Lung (tissue), 12 donors: ENCODE measurements around the gene SLC6A9. TPM values are rescaled to one million over a fixed set of nuclear protein-coding genes. Genes with fewer than 3 reads are reported as not detected.

Experiments
- ATAC-seq: fragments of 200-7000 bp; cut with Tn5 transposase; one replicate; pipeline ENCODE4 v1.9.1; 2020; ENCODE audit warnings: moderate number of reproducible peaks; ENCODE audit not compliant: insufficient read depth, low FRiP score
- DNase-seq, 3 donors: peaks; one replicate each; pipeline ENCODE4 v3.0.0-alpha.2; 2013 to 2017
- H3K27ac ChIP-seq, 2 donors: one replicate each; pipeline ENCODE4 v1.5.1; 2013; ENCODE audit warnings: mild to moderate bottlenecking in 2 of 2, moderate library complexity in 2 of 2, control low read depth in 1 of 2, inconsistent platforms in 1 of 2, low read depth in 1 of 2, low read length in 1 of 2
- H3K27me3 ChIP-seq, 3 donors: one replicate each; pipeline ENCODE4 v1.5.1; 2013; ENCODE audit warnings: low read length in 2 of 3; ENCODE audit not compliant: control insufficient read depth in 3 of 3, insufficient read depth in 3 of 3
- H3K36me3 ChIP-seq, 4 donors: one replicate each; pipeline ENCODE4 v1.5.1; 2013; ENCODE audit warnings: low read length in 4 of 4, mild to moderate bottlenecking in 1 of 4, moderate library complexity in 1 of 4; ENCODE audit not compliant: control insufficient read depth in 4 of 4, insufficient read depth in 4 of 4
- H3K4me1 ChIP-seq, 5 donors: one replicate each; pipeline ENCODE4 v1.5.1; 2013; ENCODE audit warnings: low read length in 5 of 5, mild to moderate bottlenecking in 2 of 5, moderate library complexity in 1 of 5; ENCODE audit not compliant: control insufficient read depth in 5 of 5, insufficient read depth in 5 of 5
- H3K4me3 ChIP-seq: one replicate; pipeline ENCODE4 v1.5.1; 2013; ENCODE audit warnings: mild to moderate bottlenecking, control low read depth, moderate library complexity
- H3K9ac ChIP-seq, 2 donors: one replicate each; pipeline ENCODE4 v1.5.1; 2013; ENCODE audit warnings: low read length in 2 of 2, control low read depth in 1 of 2; ENCODE audit not compliant: insufficient read depth in 1 of 2
- H3K9me3 ChIP-seq, 4 donors: one replicate each; pipeline ENCODE4 v1.5.1; 2013; ENCODE audit warnings: low read length in 3 of 4, mild to moderate bottlenecking in 1 of 4, moderate library complexity in 1 of 4; ENCODE audit not compliant: control insufficient read depth in 4 of 4, insufficient read depth in 3 of 4
- CTCF ChIP-seq: IDR thresholded peaks from 2 replicates; pipeline ENCODE4 v1.5.1; 2012; ENCODE audit warnings: mild to moderate bottlenecking; ENCODE audit errors: control extremely low read depth, extremely low read depth
- WGBS, 2 donors: extraction: QIAGEN DNeasy Blood & Tissue Kit; methylation state at CpG; one replicate each; pipeline ENCODE4 v1.1.7; 2013; 5-methylcytosine and 5-hydroxymethylcytosine counted together
- polyA plus RNA-seq, 2 donors: library from polyadenylated mRNA; stranded (reverse); fragments of 200-250 nt; gene quantifications; one replicate each; pipeline ENCODE4 v1.2.1, GENCODE V29; 2013
- total RNA-seq, 2 donors: library from RNA; depleted of rRNA in 1 of 2; stranded (reverse); fragments of >200 nt in 1 of 2; gene quantifications; one replicate each; pipeline ENCODE4 v1.2.1, GENCODE V29; 2014 to 2021
- donor health status: control.
- donor health status: control.
- donor health status: Bipolar disorder and iron deficiency.
- donor health status: healthy.
- donor health status: DM: yes; HTN: yes; CAD: no.

Gene SLC6A9
- total and polyA plus RNA-seq, 4 donors, result 8.7 to 29.9 (median 9.4) TPM

GRCh38 chr1:44016890-44017400, 14.3 kb downstream of the SLC6A9 start:
- no peak for TF ChIP-seq CTCF
- no peaks in the 10 kb centered on the region for H3K27me3 ChIP-seq
- H3K27ac ChIP-seq, result no peak overlapping the region
- peaks cover 0 to 2% (median under 1%) of the 10 kb centered on the region in 4 donors for H3K36me3 ChIP-seq
- H3K9me3 ChIP-seq, result no peaks in the 10 kb centered on the region
- H3K9ac ChIP-seq, result no peak overlapping the region
- DNase-seq (no peak), ATAC-seq (no peak)
- H3K4me1 ChIP-seq, result peaks cover 0 to 43% (median 18%) of the 10 kb centered on the region in 5 donors
- 82 to 95% methylated on average over 20 of the region's 20 CpGs for WGBS, 2 donors
- H3K4me3 ChIP-seq, result no peak overlapping the region

- Histone ChIP-seq H3K4me1 (peaks cover 0 to 46% (median 18%) of the 10 kb centered on the region in 5 donors), H3K27me3 (no peaks in the 10 kb centered on the region), H3K36me3 (peaks cover 0 to 1% (median 0%) of the 10 kb centered on the region in 4 donors), H3K9me3 (no peaks in the 10 kb centered on the region), H3K9ac (no peak overlapping the region), H3K27ac (no peak overlapping the region), H3K4me3 (no peak overlapping the region)
- TF ChIP-seq CTCF, result no peak
- DNase-seq (no peak), ATAC-seq (no peak)
- WGBS, 2 donors, result 86 to 90% methylated on average over 20 of the region's 20 CpGs
Observed at GRCh38 chr1:44016041-44016889, 15.0 kb downstream of the SLC6A9 start.

GRCh38 chr1:44015206-44015605, 16.1 kb downstream of the SLC6A9 start:
- Histone ChIP-seq H3K27ac (no peak overlapping the region), H3K4me1 (peaks cover 0 to 50% (median 15%) of the 10 kb centered on the region in 5 donors), H3K9me3 (no peaks in the 10 kb centered on the region), H3K27me3 (no peaks in the 10 kb centered on the region), H3K9ac (no peak overlapping the region), H3K4me3 (no peak overlapping the region), H3K36me3 (peaks cover 0 to 1% (median 0%) of the 10 kb centered on the region in 4 donors)
- DNase-seq (no peak), ATAC-seq (no peak)
- 69 to 86% methylated on average over 3 of the region's 3 CpGs for WGBS, 2 donors
- no peak for TF ChIP-seq CTCF
